Subcutaneous adipose tissue (tissue), 4 donors: ENCODE data around the gene COL27A1. TPM values are rescaled to one million over a fixed set of nuclear protein-coding genes. Genes with fewer than 3 reads are reported as not detected.

Experiments
- CTCF ChIP-seq: fragments of 450-650 bp; IDR thresholded peaks from one replicate; pipeline ENCODE4 v1.5.1; 2016; ENCODE audit warnings: low read depth, mild to moderate bottlenecking, control low read depth, antibody characterized with exemption, moderate library complexity
- total RNA-seq, 4 donors: library from RNA; depleted of rRNA; stranded (reverse); fragments of >200 nt; gene quantifications; one replicate each; pipeline ENCODE4 v1.1.0, GENCODE V29; 2016

Gene COL27A1
- total RNA-seq, 4 donors from 2014 or later = 1.0 to 7.7 (median 4.4) TPM

- TF ChIP-seq CTCF = no peak
Measured at GRCh38 chr9:114350636-114351401, 195.5 kb downstream of the COL27A1 start.

- no peak for TF ChIP-seq CTCF
Measured at GRCh38 chr9:114351932-114352331, 196.6 kb downstream of the COL27A1 start.

GRCh38 chr9:114355821-114356220, 200.5 kb downstream of the COL27A1 start:
- TF ChIP-seq CTCF = no peak

- TF ChIP-seq CTCF = no peak
Measured at GRCh38 chr9:114356792-114357191, 201.5 kb downstream of the COL27A1 start.

GRCh38 chr9:114357360-114357759, 202.0 kb downstream of the COL27A1 start:
- TF ChIP-seq CTCF = no peak

- TF ChIP-seq CTCF = no peak
Measured at GRCh38 chr9:114357911-114358328, 202.6 kb downstream of the COL27A1 start.

GRCh38 chr9:114359801-114360200, 204.5 kb downstream of the COL27A1 start:
- TF ChIP-seq CTCF = no peak
